NCI-H1436 (cell line): ENCODE measurements around the gene IPO5.

ENCODE experiments used
- DNase-seq: peaks from one replicate; lab custom pipeline; 2025; lab: John Stamatoyannopoulos, UW

The IPO5 gene

GRCh38 chr13:98059276-98059675, 105.8 kb downstream of the IPO5 start:
- DNase-seq: no peak

- no peak for DNase-seq
Measured at GRCh38 chr13:98060282-98060681, 106.8 kb downstream of the IPO5 start.

GRCh38 chr13:98065468-98065867, 112.0 kb downstream of the IPO5 start:
- no peak for DNase-seq

- DNase-seq: no peak
Measured at GRCh38 chr13:98066636-98067035, 113.2 kb downstream of the IPO5 start.

GRCh38 chr13:98068521-98068920, 115.0 kb downstream of the IPO5 start:
- DNase-seq: no peak

GRCh38 chr13:98069985-98070384, 116.5 kb downstream of the IPO5 start:
- no peak for DNase-seq

GRCh38 chr13:98071316-98071715, 117.8 kb downstream of the IPO5 start:
- DNase-seq: no peak

GRCh38 chr13:98072476-98072875, 119.0 kb downstream of the IPO5 start:
- no peak for DNase-seq
